ENCODE results near the gene DEFB123.
A peak's percentile ranks its signal among the peaks of the same experiment; 100 is the strongest.

Gene DEFB123

GRCh38 chr20:31474097-31474436, 33.6 kb downstream of the DEFB123 start:
- no peak for DNase-seq (ENCODE audit: low read depth)

- no peak for DNase-seq (ENCODE audit: low read depth)
These were observed 34.5 kb downstream of the DEFB123 start, which contains the start of the genes DEFB124 and REM1 for GRCh38 chr20:31474758-31475427. TSS of gene DEFB124 (minus strand) at chr20:31475127. CDS start at chr20:31473013, 2,114 bp downstream. TSS of gene REM1 (plus strand) at chr20:31475288. CDS start at chr20:31476446, 1,158 bp downstream.

- DNase-seq (ENCODE audit: low read depth), result no peak
These were observed 35.3 kb downstream of the DEFB123 start for GRCh38 chr20:31475472-31476293.

- DNase-seq (ENCODE audit: low read depth), result no peak
These were observed 35.8 kb downstream of the DEFB123 start for GRCh38 chr20:31476294-31476585.

GRCh38 chr20:31476643-31477215, 36.3 kb downstream of the DEFB123 start:
- no peak for DNase-seq (ENCODE audit: low read depth)

GRCh38 chr20:31484001-31484400, 43.6 kb downstream of the DEFB123 start:
- no peak for DNase-seq (ENCODE audit: low read depth)

- peak; percentile 71 for DNase-seq (ENCODE audit: low read depth)
These were observed 45.3 kb downstream of the DEFB123 start for GRCh38 chr20:31485450-31486339.

- DNase-seq (ENCODE audit: low read depth), result no peak
These were observed 47.7 kb downstream of the DEFB123 start for GRCh38 chr20:31488115-31488514.

GRCh38 chr20:31489152-31489551, 48.7 kb downstream of the DEFB123 start:
- no peak for DNase-seq (ENCODE audit: low read depth)

- no peak for DNase-seq (ENCODE audit: low read depth)
These were observed 50.3 kb downstream of the DEFB123 start for GRCh38 chr20:31490752-31491151.

GRCh38 chr20:31494131-31494530, 53.7 kb downstream of the DEFB123 start:
- no peak for DNase-seq (ENCODE audit: low read depth)

GRCh38 chr20:31496761-31497295, 56.4 kb downstream of the DEFB123 start:
- DNase-seq (ENCODE audit: low read depth), result no peak

- no peak for DNase-seq (ENCODE audit: low read depth)
These were observed 57.6 kb downstream of the DEFB123 start for GRCh38 chr20:31497838-31498540.
